Inferior parietal cortex (tissue), 1 donor: Measurements from ENCODE around the gene SIDT1.

ENCODE experiments used
- DNase-seq: peaks from one replicate; pipeline ENCODE4 v3.0.0-alpha.2; 2016; ENCODE audit errors: extremely low spot score

The SIDT1 gene

GRCh38 chr3:113531826-113532697, at the start of gene SIDT1:
Gene SIDT1, plus strand, starts transcription at chr3:113532555. Its CDS starts 467 bp downstream, at chr3:113533022.
- peak; percentile 35 for DNase-seq

- DNase-seq: no peak
These were observed 47.2 kb upstream of the SIDT1 start for GRCh38 chr3:113485161-113485609.

GRCh38 chr3:113495035-113495434, 37.3 kb upstream of the SIDT1 start:
- peak; percentile 38 for DNase-seq

- no peak for DNase-seq
These were observed 35.4 kb upstream of the SIDT1 start for GRCh38 chr3:113496924-113497323.

GRCh38 chr3:113498221-113499005, 33.9 kb upstream of the SIDT1 start:
- DNase-seq: no peak

GRCh38 chr3:113499081-113499480, 33.3 kb upstream of the SIDT1 start:
- DNase-seq: no peak

GRCh38 chr3:113501597-113501996, 30.8 kb upstream of the SIDT1 start:
- DNase-seq: no peak

GRCh38 chr3:113505867-113506266, 26.5 kb upstream of the SIDT1 start:
- DNase-seq: no peak

GRCh38 chr3:113507501-113508067, 24.8 kb upstream of the SIDT1 start:
- DNase-seq: no peak

- DNase-seq: no peak
These were observed 23.4 kb upstream of the SIDT1 start for GRCh38 chr3:113508966-113509365.

GRCh38 chr3:113514265-113514769, 18.0 kb upstream of the SIDT1 start:
- DNase-seq: no peak

GRCh38 chr3:113516115-113516505, 16.2 kb upstream of the SIDT1 start:
- no peak for DNase-seq

- DNase-seq: no peak
These were observed 10.4 kb upstream of the SIDT1 start for GRCh38 chr3:113521981-113522380.

- no peak for DNase-seq
These were observed 9.1 kb upstream of the SIDT1 start for GRCh38 chr3:113523241-113523640.

- peak; percentile 32 for DNase-seq
These were observed 561 bp downstream of the SIDT1 start for GRCh38 chr3:113532698-113533533.

- DNase-seq: peak; percentile 47
These were observed 1.2 kb downstream of the SIDT1 start for GRCh38 chr3:113533534-113533892.

- peak; percentile 42 for DNase-seq
These were observed 2.0 kb downstream of the SIDT1 start for GRCh38 chr3:113534365-113534764.

GRCh38 chr3:113535898-113536297, 3.5 kb downstream of the SIDT1 start:
- DNase-seq: no peak

GRCh38 chr3:113536627-113537101, 4.3 kb downstream of the SIDT1 start:
- DNase-seq: no peak

GRCh38 chr3:113537155-113537554, 4.8 kb downstream of the SIDT1 start:
- DNase-seq: no peak

GRCh38 chr3:113541519-113541918, 9.2 kb downstream of the SIDT1 start:
- no peak for DNase-seq
